ENCODE data around the gene PRPF8. TPM values are rescaled to one million over a fixed set of nuclear protein-coding genes. Genes with fewer than 3 reads are reported as not detected.

Gene PRPF8
- total and polyA plus RNA-seq, 10 of the 15 experiments (the other 5 are each of a cell fraction or from before 2014, with no cell fraction given), result 77.2 to 337 (median 162) TPM

- FAIRE-seq (no peak), ATAC-seq (no peak), DNase-seq (ENCODE audit: low read depth, low spot score) (no peak)
- no peak overlapping the region for H3K9ac ChIP-seq (ENCODE audit: control insufficient read depth, insufficient read depth, low read length)
- ChIA-PET SMC1A (ENCODE audit: uncharacterized antibody, unreplicated experiment) (no interaction called here), CTCF (no interaction called here), POLR2A (no interaction called here), RAD21 (ENCODE audit: unreplicated experiment) (no interaction called here)
- H3K4me3 ChIP-seq, result no peak overlapping the region
- H3K27ac ChIP-seq (ENCODE audit: control insufficient read depth, insufficient read depth), result no peak overlapping the region
- intact Hi-C loops (cut with micrococcal nuclease; ENCODE audit: unreplicated experiment), result no loop called here
- H3K4me1 ChIP-seq (ENCODE audit: control insufficient read depth, insufficient read depth, low read length), result peaks cover 9% of the 10 kb centered on the region
- no peak overlapping the region for H2AFZ ChIP-seq (ENCODE audit: control insufficient read depth, low read depth, low read length)
- in situ Hi-C loops (cut with MboI), result no loop called here
- H3K9me3 ChIP-seq (replicated peaks; ENCODE audit: control insufficient read depth, insufficient read depth, low read length), result no peaks in the 10 kb centered on the region
- H4K20me1 ChIP-seq (ENCODE audit: control insufficient read depth, insufficient read depth), result no peaks in the 10 kb centered on the region
- peaks cover 0 to 5% of the 10 kb centered on the region in 2 experiments; a peak in 2 of 4 replicates for H3K27me3 ChIP-seq (replicated peaks in 1 of 2; ENCODE audit: control insufficient read depth in 2 of 2, insufficient read depth in 2 of 2, low read length in 1 of 2)
- WGBS (ENCODE audit: insufficient coverage, insufficient replicate concordance, low lambda C conversion rate, missing lambda C conversion rate), result 87% methylated on average over 4 of the region's 4 CpGs
- peaks cover 0 to 7% of the 10 kb centered on the region in 2 experiments; a peak in 2 of 4 replicates for H3K36me3 ChIP-seq (ENCODE audit: control insufficient read depth in 2 of 2, insufficient read depth in 2 of 2, low read length in 1 of 2)
- no peak overlapping the region for H3K4me2 ChIP-seq (ENCODE audit: control insufficient read depth, insufficient read depth)
- no TSS peak for BruUV-seq (replicated peaks)
- H3K79me2 ChIP-seq (ENCODE audit: control insufficient read depth, insufficient read depth, low read length), result peaks cover 2% of the 10 kb centered on the region; the same call in 1 of the 2 replicates
- TF ChIP-seq SPI1 (IDR thresholded peaks at IDR 0.05; ENCODE audit: borderline replicate concordance, insufficient read depth, low read depth, low read length), result no peak
- no peak for TF ChIP-seq PRDM15 (CRISPR knock-in tag; IDR thresholded peaks at IDR 0.05)
- TF ChIP-seq CTCF (IDR thresholded peaks at IDR 0.05 in 2 of 3, conservative IDR thresholded peaks at IDR 0.05 in 1 of 3; ENCODE audit: control insufficient read depth in 2 of 3, extremely low read depth in 1 of 3, insufficient read depth in 1 of 3, low read depth in 3 of 3, low read length in 3 of 3), result no peak
- no peak for TF ChIP-seq ZBTB40 (IDR thresholded peaks at IDR 0.05; ENCODE audit: borderline replicate concordance)
- TF ChIP-seq RB1 (IDR thresholded peaks at IDR 0.05; ENCODE audit: borderline replicate concordance), result no peak
- TF ChIP-seq CHD1 (IDR thresholded peaks at IDR 0.05; ENCODE audit: low read depth, low read length), result no peak
- no peak for TF ChIP-seq POU2F2 (IDR thresholded peaks at IDR 0.05; ENCODE audit: borderline replicate concordance, low read depth, low read length)
- TF ChIP-seq USF2 (IDR thresholded peaks at IDR 0.05; ENCODE audit: borderline replicate concordance, low read depth, low read length), result no peak
- TF ChIP-seq CEBPB (IDR thresholded peaks at IDR 0.05; ENCODE audit: borderline replicate concordance in 1 of 2, low read depth in 2 of 2, low read length in 2 of 2), result no peak
- TF ChIP-seq IKZF1 (conservative IDR thresholded peaks at IDR 0.05), result no peak
- no peak for TF ChIP-seq BCL3 (IDR thresholded peaks at IDR 0.05; ENCODE audit: borderline replicate concordance, insufficient read depth, low read depth, low read length, poor library complexity, severe bottlenecking)
Observed at GRCh38 chr17:1711804-1712203, 27.1 kb upstream of the PRPF8 start.
